GM18868 (cell line): ENCODE data around the gene DNAJC5.

Source experiments
- ATAC-seq: cut with Tn5 transposase; IDR thresholded peaks from one replicate; pipeline ENCODE4 v1.9.1; 2021; ENCODE audit warnings: mild to moderate bottlenecking, moderate library complexity; ENCODE audit not compliant: unreplicated experiment

Gene DNAJC5

GRCh38 chr20:63939061-63939935, 44.4 kb downstream of the DNAJC5 start:
- no peak for ATAC-seq

DNA sequence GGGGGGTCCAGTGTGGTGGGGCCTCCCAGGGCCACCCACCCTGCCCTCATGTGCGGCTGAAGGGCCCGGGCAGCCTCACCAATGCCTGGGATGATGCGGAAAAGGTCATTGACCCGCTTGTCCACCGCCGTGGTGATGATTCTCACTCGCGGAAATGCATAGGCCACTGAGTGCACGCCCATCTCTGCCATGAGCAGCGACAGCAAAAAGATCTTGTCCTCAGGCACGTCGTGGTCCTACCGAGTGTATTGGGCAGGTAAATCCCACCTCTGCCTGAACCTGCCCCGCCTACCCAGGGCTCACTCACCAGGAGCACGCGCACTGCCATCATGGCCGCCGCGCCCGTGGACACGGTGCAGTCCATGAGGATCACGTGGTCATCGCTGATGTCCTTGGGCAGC, 45.1 kb downstream of the DNAJC5 start:
- no peak for ATAC-seq

DNA sequence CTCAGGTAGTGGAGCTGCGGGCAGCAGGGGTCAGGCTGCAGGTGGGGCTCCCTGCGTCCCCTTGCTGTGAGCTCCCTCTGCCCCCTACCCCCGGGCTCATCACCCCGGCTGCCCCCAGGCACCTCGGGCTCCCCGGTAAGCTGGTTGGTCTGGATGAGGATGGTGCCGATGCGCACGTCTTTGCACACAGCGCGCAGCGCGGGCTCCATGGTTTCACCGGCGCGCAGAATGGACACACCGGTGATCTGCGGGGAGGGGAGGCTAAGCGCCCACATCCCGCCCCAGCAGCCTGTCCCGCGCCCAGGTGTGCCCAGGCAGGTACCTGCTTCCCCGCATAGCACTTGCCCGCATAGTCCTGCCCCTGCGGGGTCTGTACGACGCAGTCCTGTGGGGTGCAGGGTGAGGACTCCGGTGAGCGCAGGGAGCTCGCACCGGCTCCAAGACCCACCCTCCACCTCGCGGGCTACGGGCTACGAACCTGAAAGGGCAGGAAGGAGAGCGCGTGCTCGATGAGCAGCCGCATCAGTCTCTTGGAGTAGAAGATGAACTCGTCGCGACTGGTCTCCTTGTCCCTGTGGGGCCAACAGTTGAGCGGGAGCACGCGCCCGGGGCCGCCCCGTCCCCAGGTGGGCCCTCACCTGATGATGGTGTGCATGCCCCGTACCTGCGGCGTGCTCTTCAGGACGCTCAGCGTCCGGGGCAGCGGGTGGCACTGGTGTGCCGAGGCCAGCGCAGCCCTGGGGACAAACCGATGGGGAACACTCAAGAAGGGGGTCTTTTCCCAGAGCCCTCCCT, 45.7 kb downstream of the DNAJC5 start:
- ATAC-seq: no peak

DNA sequence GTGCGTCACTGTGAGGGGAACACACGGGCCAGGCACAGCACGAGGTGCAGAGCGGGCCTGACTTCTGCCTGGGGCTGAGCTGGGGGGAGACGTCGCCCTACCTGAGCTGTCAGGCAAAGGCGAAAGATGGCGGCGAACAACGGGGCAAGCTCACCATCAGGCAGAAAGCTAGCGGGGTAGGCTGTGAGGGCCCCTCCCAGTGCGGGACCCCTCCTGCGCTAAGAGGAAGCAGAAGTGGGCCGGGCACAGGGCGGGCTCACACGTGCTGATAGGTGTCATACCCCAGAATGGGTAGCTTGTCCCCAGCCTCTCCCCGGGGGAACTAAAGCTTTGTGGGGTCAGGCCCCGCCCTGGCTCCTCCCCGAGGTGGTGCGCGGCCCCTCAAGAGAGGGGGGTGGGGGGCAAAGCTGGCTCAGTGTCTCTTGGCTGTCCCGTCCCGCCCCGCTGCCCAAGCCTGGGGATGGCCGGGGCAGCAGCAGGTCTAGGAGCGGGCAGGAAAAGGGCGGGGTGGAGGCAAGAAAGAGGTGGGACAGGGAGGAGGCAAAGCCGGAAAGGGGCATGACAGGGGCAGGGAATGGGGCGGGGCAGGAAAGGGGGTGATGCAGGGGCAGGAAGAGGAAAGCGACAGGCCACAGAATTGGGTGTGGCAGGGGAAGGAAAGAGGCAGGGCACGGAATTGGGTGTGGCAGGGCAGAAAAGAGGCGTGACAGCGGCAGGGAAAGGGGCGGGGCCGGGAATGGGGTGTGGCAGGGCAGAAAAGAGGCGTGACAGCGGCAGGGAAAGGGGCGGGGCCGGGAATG, 46.6 kb downstream of the DNAJC5 start:
- ATAC-seq: no peak

GRCh38 chr20:63942250-63942951, 47.5 kb downstream of the DNAJC5 start:
- no peak for ATAC-seq

- ATAC-seq: no peak
These were observed 48.3 kb downstream of the DNAJC5 start for GRCh38 chr20:63942969-63943807.

DNA sequence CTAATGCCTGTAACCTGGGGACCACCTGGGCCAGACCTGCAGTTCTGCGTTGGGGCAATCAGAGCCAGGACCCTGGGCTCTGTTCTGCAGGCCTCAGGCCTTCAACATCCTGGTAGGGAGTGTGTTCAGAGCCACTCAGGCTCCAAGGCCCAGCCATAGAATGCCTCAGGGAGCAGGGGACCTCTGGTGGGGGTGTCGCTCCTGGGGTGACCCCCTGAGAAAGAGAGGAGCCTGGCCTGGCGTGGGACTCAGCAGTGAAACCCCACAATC, 48.8 kb downstream of the DNAJC5 start:
- no peak for ATAC-seq

DNA sequence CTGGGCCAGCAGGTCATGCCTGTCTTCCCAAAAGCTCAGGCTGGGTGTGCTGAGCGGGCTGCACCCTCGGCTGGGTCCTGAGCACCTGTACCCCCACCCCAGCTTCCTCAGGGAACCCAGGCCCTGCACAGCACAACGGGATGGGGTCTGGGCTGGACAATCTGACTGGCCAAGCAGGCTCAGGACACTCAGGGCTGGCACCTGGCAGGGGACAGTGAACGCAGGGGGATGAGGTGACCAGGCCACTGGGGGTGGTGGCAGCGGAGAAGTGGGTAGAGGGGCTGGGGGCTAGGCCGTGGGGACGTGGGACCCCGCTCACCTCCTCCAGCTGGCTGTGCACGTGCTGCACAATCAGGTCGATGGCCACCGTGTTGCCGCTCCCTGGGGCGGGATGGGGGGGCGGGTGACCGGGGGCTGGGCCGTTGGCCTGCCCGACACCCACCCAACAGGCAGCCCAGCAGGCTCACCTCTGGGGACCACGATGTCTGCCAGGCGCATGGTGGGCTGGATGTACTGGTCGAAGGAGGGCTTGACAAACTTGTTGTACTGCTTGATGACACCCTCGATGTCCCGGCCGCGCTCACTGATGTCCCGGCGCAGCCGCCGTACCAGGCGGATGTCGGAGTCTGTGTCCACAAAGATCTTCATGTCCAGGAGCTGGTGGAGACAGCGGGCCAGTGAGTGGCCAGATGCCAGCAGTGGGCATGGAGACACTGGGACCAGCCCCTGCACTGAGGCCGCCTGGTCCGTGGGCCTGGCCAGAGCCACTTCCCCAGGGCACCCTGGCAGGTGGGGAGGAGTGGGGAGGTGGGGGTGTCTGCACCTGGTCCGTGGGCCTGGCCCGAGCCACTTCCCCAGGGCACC, 49.4 kb downstream of the DNAJC5 start:
- ATAC-seq: no peak

DNA sequence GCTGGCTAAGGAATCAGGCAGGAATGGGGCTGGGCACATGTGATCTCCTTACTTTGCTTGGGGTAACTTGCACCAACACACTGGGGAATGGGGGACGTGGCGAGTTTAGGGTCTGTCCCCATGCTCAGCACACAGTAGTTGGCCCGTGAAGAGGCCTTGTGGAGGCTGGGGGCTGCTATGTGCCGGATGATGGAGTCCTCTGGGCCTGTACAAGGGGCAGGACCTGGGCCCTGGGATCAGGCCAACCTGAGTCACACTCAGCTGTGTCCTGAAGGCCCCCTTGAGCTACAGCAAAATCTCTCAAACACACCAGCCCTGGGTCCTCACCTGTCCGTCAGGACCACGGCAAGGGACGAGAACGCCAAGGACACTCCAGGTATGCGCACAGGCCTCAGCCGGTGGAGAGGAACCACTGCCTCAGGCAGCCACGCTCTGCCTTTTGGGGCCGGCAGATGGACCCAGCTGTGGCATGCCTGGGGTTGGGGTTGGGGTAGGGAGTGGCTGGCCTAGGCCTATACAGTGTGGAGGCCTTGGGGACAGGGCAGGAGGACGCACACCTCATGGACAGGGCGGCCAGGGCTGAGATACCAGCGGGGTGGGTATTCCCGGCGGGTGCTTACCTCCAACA, 50.2 kb downstream of the DNAJC5 start:
- ATAC-seq: no peak

- no peak for ATAC-seq
These were observed 51.3 kb downstream of the DNAJC5 start for GRCh38 chr20:63945921-63946920.

DNA sequence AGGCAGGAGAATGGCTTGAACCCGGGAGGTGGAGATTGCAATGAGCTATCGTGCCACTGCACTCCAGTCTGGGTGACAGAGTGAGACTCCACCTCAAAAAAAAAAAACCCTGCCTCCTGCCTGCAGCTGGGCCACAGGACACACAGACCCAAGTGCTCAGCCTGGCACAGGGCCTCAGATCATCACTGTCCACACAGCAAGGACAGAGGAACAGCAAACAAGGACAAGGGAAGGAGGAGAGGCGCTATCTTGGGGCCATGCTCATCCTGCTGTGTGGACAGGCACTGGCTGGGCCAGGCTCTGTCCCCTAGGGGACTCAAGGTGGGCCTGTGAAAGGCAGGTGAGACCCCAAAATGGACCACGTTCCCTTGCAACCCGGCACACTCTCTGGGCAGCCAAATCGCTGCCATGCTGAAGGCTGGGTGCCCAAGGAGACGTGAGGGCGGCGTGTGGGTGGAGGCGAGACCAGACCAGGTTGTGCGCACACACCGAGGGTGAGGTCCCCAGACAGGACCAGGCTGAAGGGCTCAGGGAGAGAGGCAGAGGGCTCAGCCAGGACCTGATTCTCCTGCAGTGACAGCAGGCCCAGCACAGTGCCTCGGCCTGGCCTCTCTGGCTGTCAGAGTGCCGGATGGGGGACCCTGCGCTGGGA, 52.2 kb downstream of the DNAJC5 start:
- ATAC-seq: no peak

GRCh38 chr20:63947638-63948456, 52.9 kb downstream of the DNAJC5 start:
- ATAC-seq: no peak

GRCh38 chr20:63950701-63951397, 55.9 kb downstream of the DNAJC5 start:
- ATAC-seq: no peak

DNA sequence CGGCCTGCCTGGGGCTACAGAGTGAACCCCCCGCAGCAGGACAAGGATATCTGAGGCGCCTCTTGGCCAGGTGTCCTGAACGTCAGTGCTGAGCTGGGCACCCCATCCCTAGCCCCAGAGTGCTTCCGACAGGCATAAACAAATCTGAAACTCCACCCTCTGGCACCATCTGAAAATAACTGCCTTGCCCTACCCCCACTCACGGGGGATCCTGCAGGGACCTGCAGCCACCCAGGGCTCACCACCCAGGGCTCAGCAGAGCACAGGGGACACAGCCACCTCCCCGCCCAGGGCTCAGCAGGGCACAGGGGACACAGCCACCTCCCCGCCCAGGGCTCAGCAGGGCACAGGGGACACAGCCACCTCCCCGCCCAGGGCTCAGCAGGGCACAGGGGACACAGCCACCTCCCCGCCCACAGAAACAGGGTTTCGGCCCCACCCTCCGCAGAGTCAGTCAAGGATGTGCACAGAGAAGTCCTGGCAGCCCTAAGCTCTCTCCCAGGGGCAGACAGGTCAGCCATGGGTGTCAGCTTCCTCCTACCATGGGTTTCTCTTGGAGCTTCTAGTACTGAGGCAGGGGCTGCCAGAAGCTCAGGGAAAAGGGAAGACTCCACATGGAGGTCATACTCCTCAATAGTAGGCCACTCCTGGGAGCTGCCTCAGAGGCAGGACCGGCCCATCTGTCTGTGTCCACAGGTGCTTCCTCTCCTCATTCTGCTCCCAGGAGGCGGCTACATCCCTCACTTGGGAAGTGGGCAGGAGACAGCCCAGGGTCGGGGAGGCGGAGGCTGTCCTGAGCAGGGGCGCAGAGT, 56.7 kb downstream of the DNAJC5 start:
- ATAC-seq: no peak

- no peak for ATAC-seq
These were observed 57.2 kb downstream of the DNAJC5 start for GRCh38 chr20:63952210-63952535.
